H9 (cell line): Measurements from ENCODE around the gene CD300E. TPM values are rescaled to one million over a fixed set of nuclear protein-coding genes. Genes with fewer than 3 reads are reported as not detected.

Source experiments
- DNase-seq: peaks from one replicate; pipeline ENCODE4 v3.0.0-alpha.2; 2017
- H2AFZ ChIP-seq: one replicate; pipeline ENCODE4 v1.6.1; 2013; ENCODE audit warnings: mild to moderate bottlenecking, low read length, control low read depth, moderate library complexity
- H2AK5ac ChIP-seq: 2 replicates; pipeline ENCODE4 v1.6.1; 2013; ENCODE audit warnings: low read length, control low read depth, mixed read lengths; ENCODE audit not compliant: insufficient read length
- H2BK120ac ChIP-seq: one replicate; pipeline ENCODE4 v1.6.1; 2013; ENCODE audit warnings: low read depth, mild to moderate bottlenecking, low read length, control low read depth, inconsistent platforms; ENCODE audit not compliant: poor library complexity, severe bottlenecking
- H2BK12ac ChIP-seq: 2 replicates; pipeline ENCODE4 v1.6.1; 2013; ENCODE audit warnings: low read length, control low read depth, mixed read lengths, low read depth; ENCODE audit not compliant: insufficient read length
- H2BK15ac ChIP-seq: 2 replicates; pipeline ENCODE4 v1.6.1; 2013; ENCODE audit warnings: low read depth, low read length, control low read depth
- H2BK20ac ChIP-seq: one replicate; pipeline ENCODE4 v1.6.1; 2013; ENCODE audit warnings: low read depth, mild to moderate bottlenecking, low read length, control low read depth, inconsistent platforms; ENCODE audit not compliant: poor library complexity, severe bottlenecking
- H2BK5ac ChIP-seq: 2 replicates; pipeline ENCODE4 v1.6.1; 2013; ENCODE audit warnings: low read length, control low read depth, mixed read lengths; ENCODE audit not compliant: insufficient read length
- H3K14ac ChIP-seq: 2 replicates; pipeline ENCODE4 v1.6.1; 2013; ENCODE audit warnings: low read length, control low read depth; ENCODE audit not compliant: insufficient read depth
- H3K18ac ChIP-seq: 2 replicates; pipeline ENCODE4 v1.6.1; 2013; ENCODE audit warnings: low read depth, mild to moderate bottlenecking, mixed read lengths, low read length, control low read depth; ENCODE audit not compliant: insufficient read length
- H3K23ac ChIP-seq: 2 replicates; pipeline ENCODE4 v1.6.1; 2013; ENCODE audit warnings: low read length, control low read depth, mixed read lengths, low read depth; ENCODE audit not compliant: insufficient read length
- H3K23me2 ChIP-seq: 2 replicates; pipeline ENCODE4 v1.6.1; 2013; ENCODE audit warnings: low read depth, mild to moderate bottlenecking, mixed read lengths, low read length, control low read depth; ENCODE audit not compliant: insufficient read length, poor library complexity, severe bottlenecking
- H3K27ac ChIP-seq: 2 replicates; pipeline ENCODE4 v1.5.1; 2013; ENCODE audit warnings: low read length, control low read depth, mixed read lengths, low read depth; ENCODE audit not compliant: insufficient read length
- H3K27me3 ChIP-seq: 2 replicates; pipeline ENCODE4 v1.6.1; 2013; ENCODE audit warnings: low read length, control low read depth, inconsistent platforms; ENCODE audit not compliant: insufficient read depth
- H3K4ac ChIP-seq: 2 replicates; pipeline ENCODE4 v1.6.1; 2013; ENCODE audit warnings: low read depth, mild to moderate bottlenecking, control low read depth, inconsistent platforms, low read length, moderate library complexity
- H3K4me1 ChIP-seq: 2 replicates; pipeline ENCODE4 v1.6.1; 2013; ENCODE audit warnings: low read length, control low read depth, inconsistent platforms; ENCODE audit not compliant: insufficient read depth
- H3K4me2 ChIP-seq: 2 replicates; pipeline ENCODE4 v1.6.1; 2013; ENCODE audit warnings: low read length, control low read depth, mixed read lengths; ENCODE audit not compliant: insufficient read length, insufficient read depth
- H3K56ac ChIP-seq: 2 replicates; pipeline ENCODE4 v1.6.1; 2013; ENCODE audit warnings: low read depth, mild to moderate bottlenecking, mixed read lengths, low read length, control low read depth; ENCODE audit not compliant: insufficient read length
- H3K79me1 ChIP-seq: 2 replicates; pipeline ENCODE4 v1.6.1; 2013; ENCODE audit warnings: low read depth, mild to moderate bottlenecking, moderate library complexity, low read length, control low read depth, inconsistent platforms; ENCODE audit not compliant: insufficient read depth, poor library complexity, severe bottlenecking
- H3K79me2 ChIP-seq: 2 replicates; pipeline ENCODE4 v1.6.1; 2013; ENCODE audit warnings: low read length, control low read depth, inconsistent platforms; ENCODE audit not compliant: insufficient read depth
- H3K9ac ChIP-seq: 2 replicates; pipeline ENCODE4 v1.6.1; 2013; ENCODE audit warnings: low read length, control low read depth, mixed read lengths; ENCODE audit not compliant: insufficient read length; ENCODE audit errors: extremely low read depth
- H3K9me3 ChIP-seq: one replicate; pipeline ENCODE4 v1.6.1; 2013; ENCODE audit warnings: low read depth, low read length, inconsistent platforms; ENCODE audit not compliant: control insufficient read depth
- H3T11ph ChIP-seq: one replicate; pipeline ENCODE4 v1.6.1; 2013; ENCODE audit warnings: mild to moderate bottlenecking, low read length, control low read depth, inconsistent platforms
- H4K20me1 ChIP-seq: one replicate; pipeline ENCODE4 v1.6.1; 2013; ENCODE audit not compliant: control insufficient read depth, insufficient read length, insufficient read depth
- H4K5ac ChIP-seq: 2 replicates; pipeline ENCODE4 v1.6.1; 2013; ENCODE audit warnings: low read depth, mild to moderate bottlenecking, mixed read lengths, low read length, control low read depth; ENCODE audit not compliant: insufficient read length
- H4K8ac ChIP-seq: replicated peaks from 2 replicates; pipeline ENCODE4 v1.6.1; 2013; ENCODE audit warnings: low read length, control low read depth, mixed read lengths, low read depth; ENCODE audit not compliant: insufficient read length
- H4K91ac ChIP-seq: 2 replicates; pipeline ENCODE4 v1.6.1; 2013; ENCODE audit warnings: low read depth, mild to moderate bottlenecking, moderate library complexity, mixed read lengths, low read length, control low read depth; ENCODE audit not compliant: insufficient read length
- H3K27ac Mint-ChIP-seq, 3 experiments: 2 replicates in 2 of 3; 3 replicates in 1 of 3; pipeline ENCODE4 v1.8.0; 2020 to 2021; ENCODE audit warnings: mixed read lengths in 3 of 3, mild to moderate bottlenecking in 1 of 3, moderate library complexity in 1 of 3
- H3K27me3 Mint-ChIP-seq: 2 replicates; pipeline ENCODE4 v1.8.0; 2021; ENCODE audit warnings: low read depth, mild to moderate bottlenecking, moderate library complexity, mixed read lengths
- H3K36me3 Mint-ChIP-seq, 3 experiments: 2 replicates in 2 of 3; 3 replicates in 1 of 3; pipeline ENCODE4 v1.8.0; 2020 to 2021; ENCODE audit warnings: low read depth in 3 of 3, mixed read lengths in 3 of 3; ENCODE audit not compliant: insufficient read depth in 1 of 3
- H3K4me1 Mint-ChIP-seq, 2 experiments: 2 replicates each; pipeline ENCODE4 v1.8.0; 2020; ENCODE audit warnings: mixed read lengths in 2 of 2
- H3K4me3 Mint-ChIP-seq, 2 experiments: 2 replicates in 1 of 2; 3 replicates in 1 of 2; pipeline ENCODE4 v1.8.0; 2020 to 2021; ENCODE audit warnings: mild to moderate bottlenecking in 2 of 2, mixed read lengths in 2 of 2, moderate library complexity in 1 of 2
- H3K9me3 Mint-ChIP-seq, 2 experiments: 2 replicates in 1 of 2; 3 replicates in 1 of 2; pipeline ENCODE4 v1.8.0; 2020; ENCODE audit warnings: mild to moderate bottlenecking in 2 of 2, mixed read lengths in 2 of 2, moderate library complexity in 1 of 2
- WGBS: extraction: QIAGEN DNeasy Blood & Tissue Kit; methylation state at CpG from one replicate; pipeline ENCODE4 v1.1.7; 2013; ENCODE audit warnings: missing lambda C conversion rate, low lambda C conversion rate, mixed read lengths; ENCODE audit not compliant: insufficient read length; ENCODE audit errors: extremely low coverage; 5-methylcytosine and 5-hydroxymethylcytosine counted together
- total RNA-seq: library from RNA; stranded (reverse); gene quantifications from 2 replicates; pipeline ENCODE4 v1.2.1, GENCODE V29; 2021
- TF ChIP-seq, protein P1 (sequence below): fragments of 200-600 bp; sonication (generic); conservative IDR thresholded peaks from 3 replicates; pipeline ENCODE4 v1.8.0; 2021; ENCODE audit warnings: antibody characterized with exemption, mild to moderate bottlenecking

Gene CD300E
- total RNA-seq, 1 experiment from 2014 or later, result not detected

DNA sequence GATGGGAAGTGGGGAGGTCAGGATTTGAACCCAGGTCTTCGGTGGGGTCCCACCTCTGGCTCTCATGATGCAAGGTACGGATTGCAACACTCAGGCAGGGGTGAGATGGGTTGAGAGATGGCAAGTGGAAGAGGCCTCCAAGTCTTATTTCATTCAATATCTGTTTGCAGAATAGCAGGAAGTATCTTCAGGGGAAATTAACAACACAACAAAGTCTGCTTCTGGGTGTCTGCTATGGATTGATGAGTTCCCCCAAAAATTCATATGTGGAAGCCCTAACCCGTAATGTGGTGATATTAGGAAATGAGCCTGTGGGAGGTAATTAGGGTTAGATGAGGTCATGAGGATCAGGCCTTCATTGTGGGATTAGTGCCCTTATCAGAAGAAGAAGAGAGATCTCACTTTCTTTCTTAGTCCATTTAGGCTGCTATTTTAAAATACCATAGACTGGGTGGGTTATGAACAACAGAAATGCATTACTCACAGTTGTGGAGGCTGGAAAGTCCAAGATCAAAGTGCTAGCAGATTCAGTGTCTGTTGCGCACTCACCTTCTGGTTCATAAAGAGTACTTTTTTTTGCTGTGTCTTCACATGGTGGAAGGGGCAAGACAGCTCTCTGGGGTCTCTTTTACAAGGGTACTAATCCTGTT, 51.8 kb downstream of the CD300E start:
- no peaks in the 10 kb centered on the region for H4K20me1 ChIP-seq
- no peak overlapping the region for H2AK5ac ChIP-seq
- H3K9me3 ChIP-seq, result no peaks in the 10 kb centered on the region
- no peak overlapping the region for H3K56ac ChIP-seq
- H3K18ac ChIP-seq, result no peak overlapping the region
- no peak overlapping the region for H3K27ac ChIP-seq
- no peaks in the 10 kb centered on the region for H3K27me3 ChIP-seq
- H3K4ac ChIP-seq, result no peak overlapping the region
- peaks cover 46% of the 10 kb centered on the region for H3K27me3 Mint-ChIP-seq
- TF ChIP-seq, protein P1, sequence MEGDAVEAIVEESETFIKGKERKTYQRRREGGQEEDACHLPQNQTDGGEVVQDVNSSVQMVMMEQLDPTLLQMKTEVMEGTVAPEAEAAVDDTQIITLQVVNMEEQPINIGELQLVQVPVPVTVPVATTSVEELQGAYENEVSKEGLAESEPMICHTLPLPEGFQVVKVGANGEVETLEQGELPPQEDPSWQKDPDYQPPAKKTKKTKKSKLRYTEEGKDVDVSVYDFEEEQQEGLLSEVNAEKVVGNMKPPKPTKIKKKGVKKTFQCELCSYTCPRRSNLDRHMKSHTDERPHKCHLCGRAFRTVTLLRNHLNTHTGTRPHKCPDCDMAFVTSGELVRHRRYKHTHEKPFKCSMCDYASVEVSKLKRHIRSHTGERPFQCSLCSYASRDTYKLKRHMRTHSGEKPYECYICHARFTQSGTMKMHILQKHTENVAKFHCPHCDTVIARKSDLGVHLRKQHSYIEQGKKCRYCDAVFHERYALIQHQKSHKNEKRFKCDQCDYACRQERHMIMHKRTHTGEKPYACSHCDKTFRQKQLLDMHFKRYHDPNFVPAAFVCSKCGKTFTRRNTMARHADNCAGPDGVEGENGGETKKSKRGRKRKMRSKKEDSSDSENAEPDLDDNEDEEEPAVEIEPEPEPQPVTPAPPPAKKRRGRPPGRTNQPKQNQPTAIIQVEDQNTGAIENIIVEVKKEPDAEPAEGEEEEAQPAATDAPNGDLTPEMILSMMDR, result no peak
- no peak overlapping the region for H3K4me3 Mint-ChIP-seq
- no peak overlapping the region for H2BK5ac ChIP-seq
- no peak overlapping the region for H2BK15ac ChIP-seq
- H3K23me2 ChIP-seq, result no peaks in the 10 kb centered on the region
- H3K9me3 Mint-ChIP-seq, result no peaks in the 10 kb centered on the region; a peak in 2 of 5 replicates
- H3K14ac ChIP-seq, result no peak overlapping the region
- H3K4me1 ChIP-seq, result peaks cover 4% of the 10 kb centered on the region; the same call in 1 of the 2 replicates
- no peak overlapping the region for H3K4me2 ChIP-seq
- H3K36me3 Mint-ChIP-seq, result no peaks in the 10 kb centered on the region; a peak in 1 of 7 replicates
- H2BK12ac ChIP-seq, result no peak overlapping the region
- H3K9ac ChIP-seq, result no peak overlapping the region
- H3K4me1 Mint-ChIP-seq, result peaks cover 6% of the 10 kb centered on the region in 2 experiments
- no peak overlapping the region for H4K8ac ChIP-seq
- H4K5ac ChIP-seq, result no peak overlapping the region
- no peak overlapping the region for H2BK20ac ChIP-seq
- DNase-seq, result no peak
- H4K91ac ChIP-seq, result no peak overlapping the region
- no peak overlapping the region for H3K23ac ChIP-seq
- no CpG with 5 or more reads among the region's 4 CpGs for WGBS
- no peak overlapping the region for H3K27ac Mint-ChIP-seq
- no peak overlapping the region for H3T11ph ChIP-seq
- H3K79me2 ChIP-seq, result no peaks in the 10 kb centered on the region
- no peak overlapping the region for H2BK120ac ChIP-seq
- H3K79me1 ChIP-seq, result no peaks in the 10 kb centered on the region
- no peak overlapping the region for H2AFZ ChIP-seq
